Measurements from ENCODE around the gene OLFM2. TPM values are rescaled to one million over a fixed set of nuclear protein-coding genes. Genes with fewer than 3 reads are reported as not detected.

OLFM2 gene
- total RNA-seq, 1 experiment from 2014 or later: 9.7 TPM

DNA sequence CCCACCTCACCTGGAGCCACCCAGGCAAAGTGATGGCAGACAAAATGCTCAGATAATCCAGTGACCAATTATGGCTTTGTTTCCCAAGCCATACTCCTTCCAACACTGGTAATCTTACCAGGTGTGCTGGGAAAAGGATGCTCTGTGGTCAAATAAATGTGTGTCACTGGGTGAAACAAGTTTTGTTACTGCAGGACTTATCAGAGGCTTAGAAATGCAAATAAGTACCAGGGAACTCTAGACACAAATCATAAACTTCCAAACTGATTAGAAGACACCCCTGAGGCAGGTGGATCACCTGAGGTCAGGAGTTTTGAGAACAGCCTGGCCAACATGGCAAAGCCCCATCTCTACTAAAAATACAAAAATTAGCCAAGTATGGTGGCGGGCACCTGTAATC lies 74.8 kb downstream of the OLFM2 start:
- no peak for TF ChIP-seq SIN3A (IDR thresholded peaks at IDR 0.05; ENCODE audit: borderline replicate concordance, insufficient read depth, low read depth, low read length)
- no peak for TF ChIP-seq POLR2AphosphoS5 (IDR thresholded peaks at IDR 0.05; ENCODE audit: low read depth, low read length)
- no peak for TF ChIP-seq REST (IDR thresholded peaks at IDR 0.05; ENCODE audit: insufficient read depth in 1 of 2, low read depth in 2 of 2, low read length in 1 of 2)
- TF ChIP-seq, protein P1, sequence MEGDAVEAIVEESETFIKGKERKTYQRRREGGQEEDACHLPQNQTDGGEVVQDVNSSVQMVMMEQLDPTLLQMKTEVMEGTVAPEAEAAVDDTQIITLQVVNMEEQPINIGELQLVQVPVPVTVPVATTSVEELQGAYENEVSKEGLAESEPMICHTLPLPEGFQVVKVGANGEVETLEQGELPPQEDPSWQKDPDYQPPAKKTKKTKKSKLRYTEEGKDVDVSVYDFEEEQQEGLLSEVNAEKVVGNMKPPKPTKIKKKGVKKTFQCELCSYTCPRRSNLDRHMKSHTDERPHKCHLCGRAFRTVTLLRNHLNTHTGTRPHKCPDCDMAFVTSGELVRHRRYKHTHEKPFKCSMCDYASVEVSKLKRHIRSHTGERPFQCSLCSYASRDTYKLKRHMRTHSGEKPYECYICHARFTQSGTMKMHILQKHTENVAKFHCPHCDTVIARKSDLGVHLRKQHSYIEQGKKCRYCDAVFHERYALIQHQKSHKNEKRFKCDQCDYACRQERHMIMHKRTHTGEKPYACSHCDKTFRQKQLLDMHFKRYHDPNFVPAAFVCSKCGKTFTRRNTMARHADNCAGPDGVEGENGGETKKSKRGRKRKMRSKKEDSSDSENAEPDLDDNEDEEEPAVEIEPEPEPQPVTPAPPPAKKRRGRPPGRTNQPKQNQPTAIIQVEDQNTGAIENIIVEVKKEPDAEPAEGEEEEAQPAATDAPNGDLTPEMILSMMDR (IDR thresholded peaks at IDR 0.05): no peak
- TF ChIP-seq TCF7L2 (IDR thresholded peaks at IDR 0.05; ENCODE audit: low read depth, low read length): no peak
- CTCF ChIA-PET: no interaction called here
- intact Hi-C loops (cut with micrococcal nuclease; ENCODE audit: unreplicated experiment) (no loop called here), in situ Hi-C loops (cut with HindIII; ENCODE audit: low pct_unique_long_range_greater_than_20kb, low sequenced_read_pairs) (no loop called here)
- Histone ChIP-seq H3K9me3 (ENCODE audit: control insufficient read depth, insufficient read depth, low read depth, low read length) (no peaks in the 10 kb centered on the region), H3K4me1 (ENCODE audit: control insufficient read depth, insufficient read depth, low read length) (no peaks in the 10 kb centered on the region), H3K36me3 (ENCODE audit: control insufficient read depth, insufficient read depth, low read length) (no peaks in the 10 kb centered on the region), H3K27ac (ENCODE audit: low read length) (no peak overlapping the region), H3K4me3 (ENCODE audit: low read depth in 2 of 2, low read length in 2 of 2) (no peak overlapping the region), H3K27me3 (ENCODE audit: control insufficient read depth, insufficient read depth, low read length) (no peaks in the 10 kb centered on the region)
- ATAC-seq (no peak), DNase-seq (ENCODE audit: low read depth, low spot score) (no peak)
- POLR2A ChIA-PET: no interaction called here
- no TSS peak for BruUV-seq (replicated peaks)

GRCh38 chr19:9860407-9860806 lies 75.9 kb downstream of the OLFM2 start:
- intact Hi-C loops (cut with micrococcal nuclease; ENCODE audit: unreplicated experiment): no loop called here
- Histone ChIP-seq H3K4me1 (ENCODE audit: control insufficient read depth, insufficient read depth, low read length) (no peaks in the 10 kb centered on the region), H3K27me3 (ENCODE audit: control insufficient read depth, insufficient read depth, low read length) (no peaks in the 10 kb centered on the region), H3K9me3 (ENCODE audit: control insufficient read depth, insufficient read depth, low read depth, low read length) (no peaks in the 10 kb centered on the region), H3K36me3 (ENCODE audit: control insufficient read depth, insufficient read depth, low read length) (no peaks in the 10 kb centered on the region), H3K4me3 (ENCODE audit: low read depth in 2 of 2, low read length in 2 of 2) (no peak overlapping the region), H3K27ac (ENCODE audit: low read length) (no peak overlapping the region)
- ChIA-PET CTCF (interaction anchor here (0.6 kb wide), 1 partner anchor 173 kb away, joined by 4 read pairs; no protein-coding TSS in a partner anchor), POLR2A (interaction anchor here (0.6 kb wide), 3 partner anchors 9 to 411 kb away, joined by 4 to 7 read pairs (median 5); partner anchors contain the start of gene ICAM1)
- BruUV-seq (replicated peaks): no TSS peak
- in situ Hi-C loops (cut with HindIII; ENCODE audit: low pct_unique_long_range_greater_than_20kb, low sequenced_read_pairs): no loop called here
- no peak for ATAC-seq
- DNase-seq (ENCODE audit: low read depth, low spot score): no peak
- TF ChIP-seq SIN3A (IDR thresholded peaks at IDR 0.05; ENCODE audit: borderline replicate concordance, insufficient read depth, low read depth, low read length) (no peak), REST (IDR thresholded peaks at IDR 0.05; ENCODE audit: insufficient read depth in 1 of 2, low read depth in 2 of 2, low read length in 1 of 2) (no peak), POLR2AphosphoS5 (IDR thresholded peaks at IDR 0.05; ENCODE audit: low read depth, low read length) (no peak), TCF7L2 (IDR thresholded peaks at IDR 0.05; ENCODE audit: low read depth, low read length) (no peak)
- TF ChIP-seq, protein P1 (IDR thresholded peaks at IDR 0.05): no peak
